WTC11 (cell line): Measurements from ENCODE around the gene FGFR3.

Experiments used
- CTCF ChIP-seq: fragments of 200-600 bp; IDR thresholded peaks from 2 replicates; pipeline ENCODE4 v1.8.0; 2022; ENCODE audit warnings: antibody characterized with exemption
- NR3C1 ChIP-seq: sonication (generic); formaldehyde crosslinking; conservative IDR thresholded peaks from 2 replicates; pipeline ENCODE4 v1.8.1; 2023; ENCODE audit warnings: low read depth, mild to moderate bottlenecking, missing genetic modification reagents

GRCh38 chr4:1790005-1790404 lies 3.1 kb upstream of the FGFR3 start:
- no peak for TF ChIP-seq CTCF
- TF ChIP-seq NR3C1 (CRISPR knock-in tag) = no peak
